ENCODE results near the gene PLA2G3.

GRCh38 chr22:31138126-31138525 is 2.2 kb downstream of the PLA2G3 start:
- TF ChIP-seq POLR2A (IDR thresholded peaks at IDR 0.05; ENCODE audit: low read depth) (no peak), POLR2AphosphoS5 (IDR thresholded peaks at IDR 0.05) (no peak), EP300 (IDR thresholded peaks at IDR 0.05) (no peak)
- TF ChIP-seq, protein P1, sequence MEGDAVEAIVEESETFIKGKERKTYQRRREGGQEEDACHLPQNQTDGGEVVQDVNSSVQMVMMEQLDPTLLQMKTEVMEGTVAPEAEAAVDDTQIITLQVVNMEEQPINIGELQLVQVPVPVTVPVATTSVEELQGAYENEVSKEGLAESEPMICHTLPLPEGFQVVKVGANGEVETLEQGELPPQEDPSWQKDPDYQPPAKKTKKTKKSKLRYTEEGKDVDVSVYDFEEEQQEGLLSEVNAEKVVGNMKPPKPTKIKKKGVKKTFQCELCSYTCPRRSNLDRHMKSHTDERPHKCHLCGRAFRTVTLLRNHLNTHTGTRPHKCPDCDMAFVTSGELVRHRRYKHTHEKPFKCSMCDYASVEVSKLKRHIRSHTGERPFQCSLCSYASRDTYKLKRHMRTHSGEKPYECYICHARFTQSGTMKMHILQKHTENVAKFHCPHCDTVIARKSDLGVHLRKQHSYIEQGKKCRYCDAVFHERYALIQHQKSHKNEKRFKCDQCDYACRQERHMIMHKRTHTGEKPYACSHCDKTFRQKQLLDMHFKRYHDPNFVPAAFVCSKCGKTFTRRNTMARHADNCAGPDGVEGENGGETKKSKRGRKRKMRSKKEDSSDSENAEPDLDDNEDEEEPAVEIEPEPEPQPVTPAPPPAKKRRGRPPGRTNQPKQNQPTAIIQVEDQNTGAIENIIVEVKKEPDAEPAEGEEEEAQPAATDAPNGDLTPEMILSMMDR (IDR thresholded peaks at IDR 0.05) = no peak

Data from esophagus muscularis mucosa (tissue), 4 donors.